Sigmoid colon (tissue), 7 donors: Measurements from ENCODE around the gene SLC17A5. TPM values are rescaled to one million over a fixed set of nuclear protein-coding genes. Genes with fewer than 3 reads are reported as not detected.

Experiments used
- DNase-seq: peaks from one replicate; pipeline ENCODE4 v3.0.0-alpha.2; 2019
- H3K27ac ChIP-seq, 4 donors: fragments of 200-600 bp; sonication (generic); one replicate each; pipeline ENCODE4 v1.5.1; 2016 to 2019; ENCODE audit warnings: mild to moderate bottlenecking in 1 of 4
- H3K27me3 ChIP-seq, 3 donors: fragments of 200-600 bp; sonication (generic); one replicate each; pipeline ENCODE4 v1.5.1; 2019; ENCODE audit warnings: mild to moderate bottlenecking in 1 of 3
- H3K36me3 ChIP-seq, 4 donors: fragments of 200-600 bp; sonication (generic); one replicate each; pipeline ENCODE4 v1.5.1; 2016 to 2019
- H3K4me1 ChIP-seq, 4 donors: fragments of 200-600 bp; sonication (generic); one replicate each; pipeline ENCODE4 v1.5.1; 2017 to 2019
- H3K4me3 ChIP-seq, 4 donors: fragments of 200-600 bp; sonication (generic); one replicate each; pipeline ENCODE4 v1.5.1; 2017 to 2019; ENCODE audit warnings: mild to moderate bottlenecking in 2 of 4, moderate library complexity in 1 of 4
- H3K9me3 ChIP-seq, 4 donors: fragments of 200-600 bp in 3 of 4; sonication (generic) in 3 of 4; one replicate each; pipeline versions ENCODE4 v1.5.1 to v1.6.1; 2013 to 2019
- CTCF ChIP-seq, 4 experiments: fragments of 450-650 bp in 3 of 4; fragments of 200-600 bp in 1 of 4; IDR thresholded peaks; one replicate each; pipeline ENCODE4 v1.5.1; 2016 to 2019; ENCODE audit warnings: antibody characterized with exemption in 4 of 4, mild to moderate bottlenecking in 3 of 4, moderate library complexity in 2 of 4
- EP300 ChIP-seq, 4 donors: sonication (generic); formaldehyde crosslinking; IDR thresholded peaks; one replicate each; pipeline ENCODE4 v1.6.1; 2017; ENCODE audit warnings: antibody characterized with exemption in 4 of 4
- POLR2A ChIP-seq, 2 donors: fragments of 450-650 bp; IDR thresholded peaks; one replicate each; pipeline ENCODE4 v1.6.1; 2016; ENCODE audit warnings: antibody characterized with exemption in 2 of 2, mild to moderate bottlenecking in 2 of 2, moderate library complexity in 2 of 2
- POLR2AphosphoS5 ChIP-seq, 4 donors: sonication (generic); formaldehyde crosslinking; IDR thresholded peaks; one replicate each; pipeline ENCODE4 v1.6.1; 2017; ENCODE audit warnings: antibody characterized with exemption in 4 of 4
- WGBS, 2 donors: extraction: QIAGEN DNeasy Blood & Tissue Kit; methylation state at CpG; one replicate each; pipeline ENCODE4 v1.1.7; 2013; 5-methylcytosine and 5-hydroxymethylcytosine counted together
- intact Hi-C: fragments of 100-400 bp; cut with DNase I; formaldehyde crosslinking; loops from one replicate; pipeline ENCODE4 v1.15.1; 2023
- polyA plus RNA-seq, 3 donors: library from polyadenylated mRNA; stranded (reverse); fragments of 200-250 nt; gene quantifications; one replicate each; pipeline ENCODE4 v1.2.3, GENCODE V29; 2013
- total RNA-seq, 4 donors: library from RNA; depleted of rRNA; stranded (reverse); fragments of >200 nt; gene quantifications; one replicate each; pipeline ENCODE4 v1.1.0, GENCODE V29; 2016
- donor health status: healthy with polysubstance abuse.
- donor health status: Bipolar disorder and iron deficiency.
- donor health status: healthy.

The SLC17A5 gene
- total and polyA plus RNA-seq, 7 donors, result 7.6 to 18.2 (median 12.7) TPM

- peak overlapping the region in 2 of 4 donors; percentile 8 to 25 for H3K27ac ChIP-seq
- no peaks in the 10 kb centered on the region for H3K36me3 ChIP-seq
- H3K4me1 ChIP-seq, result peaks cover 0 to 55% (median 38%) of the 10 kb centered on the region in 4 donors
- WGBS, 2 donors, result 70 to 80% methylated on average over 4 of the region's 4 CpGs
- no peak for DNase-seq
- TF ChIP-seq POLR2A (IDR thresholded peaks at IDR 0.05) (no peak), CTCF (IDR thresholded peaks at IDR 0.05) (no peak), POLR2AphosphoS5 (IDR thresholded peaks at IDR 0.05) (no peak)
- H3K27me3 ChIP-seq, result no peaks in the 10 kb centered on the region
- intact Hi-C loops, result no loop called here
- H3K4me3 ChIP-seq, result no peak overlapping the region
- H3K9me3 ChIP-seq, result no peaks in the 10 kb centered on the region
These were observed 46.1 kb upstream of the SLC17A5 start for GRCh38 chr6:73699676-73700459.

GRCh38 chr6:73696966-73697655 lies 43.3 kb upstream of the SLC17A5 start:
- Histone ChIP-seq H3K9me3 (no peaks in the 10 kb centered on the region), H3K27ac (peak overlapping the region; percentile 83 to 95 (median 91)), H3K27me3 (no peaks in the 10 kb centered on the region), H3K36me3 (no peaks in the 10 kb centered on the region), H3K4me3 (peak overlapping the region; percentile 63 to 76 (median 68)), H3K4me1 (peaks cover 0 to 34% (median 27%) of the 10 kb centered on the region in 4 donors)
- TF ChIP-seq EP300 (IDR thresholded peaks at IDR 0.05) (no peak), POLR2A (IDR thresholded peaks at IDR 0.05) (no peak), CTCF (IDR thresholded peaks at IDR 0.05) (no peak), POLR2AphosphoS5 (IDR thresholded peaks at IDR 0.05) (no peak)
- 74 to 82% methylated on average over 10 of the region's 10 CpGs for WGBS, 2 donors
- DNase-seq, result no peak
- intact Hi-C loops, result no loop called here

- no peaks in the 10 kb centered on the region for H3K9me3 ChIP-seq
- peaks cover 0 to 34% (median 26%) of the 10 kb centered on the region in 4 donors for H3K4me1 ChIP-seq
- no peaks in the 10 kb centered on the region for H3K27me3 ChIP-seq
- peak within 1 kb of the TSS; percentile 63 to 76 (median 68) for H3K4me3 ChIP-seq
- TF ChIP-seq EP300 (IDR thresholded peaks at IDR 0.05) (no peak), POLR2A (IDR thresholded peaks at IDR 0.05) (no peak), POLR2AphosphoS5 (IDR thresholded peaks at IDR 0.05) (peak; percentile 8 to 75 (median 68)), CTCF (IDR thresholded peaks at IDR 0.05) (no peak)
- intact Hi-C loops, result no loop called here
- peak; percentile 71 for DNase-seq
- H3K27ac ChIP-seq, result peak within 1 kb of the TSS; percentile 83 to 95 (median 91)
- 1% methylated on average over 61 of the region's 61 CpGs for WGBS, 2 donors
- H3K36me3 ChIP-seq, result no peaks in the 10 kb centered on the region
These were observed 42.0 kb upstream of the SLC17A5 start, which contains the start of gene CD109 for GRCh38 chr6:73695619-73696421. Gene CD109 (plus strand): TSS chr6:73696203. CDS start chr6:73696216, 13 bp downstream.

GRCh38 chr6:73694711-73695411 lies 41.1 kb upstream of the SLC17A5 start:
- no peak for DNase-seq
- Histone ChIP-seq H3K9me3 (no peaks in the 10 kb centered on the region), H3K27ac (peak overlapping the region; percentile 83 to 95 (median 91)), H3K27me3 (no peaks in the 10 kb centered on the region), H3K36me3 (no peaks in the 10 kb centered on the region), H3K4me3 (peak overlapping the region; percentile 63 to 76 (median 68)), H3K4me1 (peaks cover 0 to 32% (median 25%) of the 10 kb centered on the region in 4 donors)
- intact Hi-C loops, result no loop called here
- WGBS, 2 donors, result 71 to 75% methylated on average over 5 of the region's 5 CpGs
- no peak for TF ChIP-seq POLR2AphosphoS5 (IDR thresholded peaks at IDR 0.05)
- no peak for TF ChIP-seq CTCF (IDR thresholded peaks at IDR 0.05)
- TF ChIP-seq EP300 (IDR thresholded peaks at IDR 0.05), result no peak
- TF ChIP-seq POLR2A (IDR thresholded peaks at IDR 0.05), result no peak
